Measurements from ENCODE around the gene ADAMTS17. TPM values are rescaled to one million over a fixed set of nuclear protein-coding genes. Genes with fewer than 3 reads are reported as not detected.

Gene ADAMTS17
- total RNA-seq, 1 experiment from 2014 or later = 4.2 TPM

- TF ChIP-seq EGR1 (IDR thresholded peaks at IDR 0.05; ENCODE audit: low read depth) (no peak), EZH2phosphoT487 (IDR thresholded peaks at IDR 0.05; ENCODE audit: borderline replicate concordance) (no peak), SRF (IDR thresholded peaks at IDR 0.05; ENCODE audit: low read depth) (no peak), POLR2AphosphoS5 (IDR thresholded peaks at IDR 0.05; ENCODE audit: low read depth, low read length) (no peak), ZBTB33 (IDR thresholded peaks at IDR 0.05; ENCODE audit: extremely low read depth, insufficient replicate concordance, low read length) (no peak), ELF1 (IDR thresholded peaks at IDR 0.05; ENCODE audit: borderline replicate concordance, low read depth) (no peak), REST (IDR thresholded peaks at IDR 0.05; ENCODE audit: low read depth) (no peak), ATF3 (IDR thresholded peaks at IDR 0.05) (no peak), MAX (IDR thresholded peaks at IDR 0.05) (no peak), SIN3A (IDR thresholded peaks at IDR 0.05; ENCODE audit: low read depth) (no peak), CTCF (IDR thresholded peaks at IDR 0.05 in 2 of 3, conservative IDR thresholded peaks at IDR 0.05 in 1 of 3; ENCODE audit: borderline replicate concordance in 1 of 3, insufficient read depth in 1 of 3, low read depth in 2 of 3, low read length in 2 of 3) (no peak), CEBPB (IDR thresholded peaks at IDR 0.05; ENCODE audit: low read depth) (no peak), JUND (IDR thresholded peaks at IDR 0.05) (no peak), POLR2A (IDR thresholded peaks at IDR 0.05; ENCODE audit: borderline replicate concordance, extremely low read depth, insufficient read depth, insufficient read length) (no peak), SP1 (IDR thresholded peaks at IDR 0.05; ENCODE audit: low read depth) (no peak), RAD21 (IDR thresholded peaks at IDR 0.05; ENCODE audit: low read depth) (no peak), CBX3 (IDR thresholded peaks at IDR 0.05; ENCODE audit: low read depth) (no peak), ZNF274 (IDR thresholded peaks at IDR 0.05; ENCODE audit: low read depth, low read length) (no peak), TCF7L2 (IDR thresholded peaks at IDR 0.05; ENCODE audit: borderline replicate concordance, extremely low read depth, insufficient read depth, insufficient read length) (no peak), ZFX (IDR thresholded peaks at IDR 0.05) (no peak)
- H3K36me3 ChIP-seq (ENCODE audit: control insufficient read depth in 1 of 2, insufficient read depth in 2 of 2, low read length in 2 of 2) = no peaks in the 10 kb centered on the region
- H3K4me2 ChIP-seq (ENCODE audit: low read length) = no peak overlapping the region
- H3K9ac ChIP-seq (ENCODE audit: low read length) = no peak overlapping the region
- BruUV-seq (replicated peaks) = no TSS peak
- H3K4me1 ChIP-seq (ENCODE audit: control insufficient read depth in 1 of 2, insufficient read depth in 2 of 2, low read length in 2 of 2) = peaks cover 3 to 13% of the 10 kb centered on the region in 2 experiments; a peak in 2 of 4 replicates
- no peaks in the 10 kb centered on the region for H3K79me2 ChIP-seq (ENCODE audit: insufficient read depth, low read length)
- H3K27me3 ChIP-seq (ENCODE audit: insufficient read depth, low read length) = no peaks in the 10 kb centered on the region
- no peaks in the 10 kb centered on the region for H3K9me3 ChIP-seq (ENCODE audit: control insufficient read depth in 1 of 2, insufficient read depth in 1 of 2, low read depth in 1 of 2, low read length in 2 of 2)
- no peak overlapping the region for H2AFZ ChIP-seq (ENCODE audit: low read depth, low read length, poor library complexity, severe bottlenecking)
- no peak for ATAC-seq
- no peak overlapping the region for H3K27ac ChIP-seq (ENCODE audit: low read depth, low read length)
- RAD21 ChIA-PET (ENCODE audit: low non-redundant PET in 1 of 2, low total read pairs in 2 of 2, uncharacterized antibody in 2 of 2, unreplicated experiment in 2 of 2) = interaction anchor here in 1 of 2 experiments (0.8 kb wide), 1 partner anchor 411 kb away, joined by 3 read pairs; no protein-coding TSS in a partner anchor
- intact Hi-C loops (cut with micrococcal nuclease) = loop anchor here (1.0 to 5.0 kb wide), 6 partner anchors 42 to 1068 kb away; no protein-coding TSS in a partner anchor
- CTCF ChIA-PET = interaction anchor here (3.0 kb wide), 1 partner anchor 10 kb away, joined by 39 read pairs; no protein-coding TSS in a partner anchor
- no peaks in the 10 kb centered on the region for H4K20me1 ChIP-seq (ENCODE audit: insufficient read depth)
- no peak overlapping the region for H3K4me3 ChIP-seq (replicated peaks in 1 of 2; ENCODE audit: low read depth in 1 of 2, low read length in 2 of 2)
- POLR2A ChIA-PET = no interaction called here
- no peaks in the 10 kb centered on the region for H3K9me2 ChIP-seq (ENCODE audit: insufficient read depth)
- no peak for DNase-seq (ENCODE audit: low read depth, low spot score)
Observed at GRCh38 chr15:100339999-100340398, 1.8 kb downstream of the ADAMTS17 start.

All from HCT116 (cell line).